Prostate gland (tissue), 2 donors: ENCODE data around the gene TNNI3K. TPM values are rescaled to one million over a fixed set of nuclear protein-coding genes. Genes with fewer than 3 reads are reported as not detected.

Experiments
- DNase-seq: peaks from one replicate; pipeline ENCODE4 v3.0.0-alpha.2; 2019; ENCODE audit warnings: low spot score
- H3K27ac ChIP-seq, 2 donors: fragments of 200-600 bp; sonication (generic); 2 replicates each; pipeline ENCODE4 v1.5.1; 2017 to 2019
- H3K27me3 ChIP-seq: fragments of 200-600 bp; sonication (generic); replicated peaks from 2 replicates; pipeline ENCODE4 v1.5.1; 2019; ENCODE audit not compliant: insufficient read depth
- H3K36me3 ChIP-seq, 2 donors: fragments of 200-600 bp; sonication (generic); 1 replicate in 1 of 2; 2 replicates in 1 of 2; pipeline versions ENCODE4 v1.5.1 to v1.8.1; 2017 to 2019
- H3K4me1 ChIP-seq: fragments of 200-600 bp; sonication (generic); replicated peaks from 2 replicates; pipeline ENCODE4 v1.5.1; 2019
- H3K4me3 ChIP-seq, 2 donors: fragments of 200-600 bp; sonication (generic); 2 replicates each; pipeline ENCODE4 v1.5.1; 2017 to 2019
- H3K9me3 ChIP-seq: fragments of 200-600 bp; sonication (generic); 2 replicates; pipeline ENCODE4 v1.5.1; 2017
- CTCF ChIP-seq, 4 experiments: fragments of 200-600 bp in 2 of 4; fragments of 450-650 bp in 2 of 4; sonication (generic) in 2 of 4; IDR thresholded peaks; 1 replicate in 3 of 4; 2 replicates in 1 of 4; pipeline ENCODE4 v1.5.1; 2016 to 2019; ENCODE audit warnings: antibody characterized with exemption in 4 of 4, mild to moderate bottlenecking in 2 of 4, moderate library complexity in 2 of 4
- POLR2A ChIP-seq: fragments of 450-650 bp; IDR thresholded peaks from one replicate; pipeline ENCODE4 v1.6.1; 2016; ENCODE audit warnings: antibody characterized with exemption, mild to moderate bottlenecking
- POLR2AphosphoS5 ChIP-seq: sonication (generic); formaldehyde crosslinking; IDR thresholded peaks from one replicate; pipeline ENCODE4 v1.6.1; 2017; ENCODE audit warnings: antibody characterized with exemption
- WGBS: methylation state at CpG from one replicate; pipeline ENCODE4 v1.1.5; 2018; 5-methylcytosine and 5-hydroxymethylcytosine counted together
- intact Hi-C: fragments of 100-400 bp; cut with DNase I; formaldehyde crosslinking; loops from one replicate; pipeline ENCODE4 v1.14.2; 2022
- total RNA-seq, 2 donors: library from RNA; depleted of rRNA; stranded (reverse); fragments of >200 nt; gene quantifications; one replicate each; pipeline ENCODE4 v1.1.0, GENCODE V29; 2016

TNNI3K gene
- total RNA-seq, 2 donors from 2014 or later, result not detected

- Histone ChIP-seq H3K4me1 (no peaks in the 10 kb centered on the region), H3K9me3 (no peaks in the 10 kb centered on the region), H3K4me3 (no peak overlapping the region), H3K27ac (no peak overlapping the region), H3K27me3 (no peaks in the 10 kb centered on the region), H3K36me3 (no peaks in the 10 kb centered on the region)
- TF ChIP-seq CTCF (IDR thresholded peaks at IDR 0.05) (no peak), POLR2AphosphoS5 (no peak)
- intact Hi-C loops, result no loop called here
- WGBS, result 21% methylated on average over 7 of the region's 7 CpGs
- DNase-seq, result no peak
Observed at GRCh38 chr1:74426208-74426937, 191.2 kb downstream of the TNNI3K start.

- no peak for TF ChIP-seq POLR2A
- TF ChIP-seq POLR2AphosphoS5, result no peak
- no peak for TF ChIP-seq CTCF (IDR thresholded peaks at IDR 0.05)
- no peaks in the 10 kb centered on the region for H3K36me3 ChIP-seq
- H3K27me3 ChIP-seq, result no peaks in the 10 kb centered on the region
- no peak overlapping the region for H3K27ac ChIP-seq
- DNase-seq, result no peak
- no peaks in the 10 kb centered on the region for H3K9me3 ChIP-seq
- intact Hi-C loops, result no loop called here
- WGBS, result 47% methylated on average over 1 of the region's 1 CpG
- H3K4me1 ChIP-seq, result no peaks in the 10 kb centered on the region
- H3K4me3 ChIP-seq, result no peak overlapping the region
Observed at GRCh38 chr1:74427681-74428080, 192.5 kb downstream of the TNNI3K start.

GRCh38 chr1:74429580-74429979, 194.4 kb downstream of the TNNI3K start:
- WGBS, result 73% methylated on average over 3 of the region's 3 CpGs
- H3K4me1 ChIP-seq, result no peaks in the 10 kb centered on the region

GRCh38 chr1:74430342-74430934, 195.3 kb downstream of the TNNI3K start:
- intact Hi-C loops, result no loop called here
- H3K27me3 ChIP-seq, result no peaks in the 10 kb centered on the region
- H3K4me3 ChIP-seq, result no peak overlapping the region
- TF ChIP-seq POLR2A (no peak), POLR2AphosphoS5 (no peak), CTCF (IDR thresholded peaks at IDR 0.05) (no peak)
- 64% methylated on average over 4 of the region's 4 CpGs for WGBS
- DNase-seq, result no peak
- no peaks in the 10 kb centered on the region for H3K9me3 ChIP-seq
- no peak overlapping the region for H3K27ac ChIP-seq
- H3K36me3 ChIP-seq, result no peaks in the 10 kb centered on the region
- no peaks in the 10 kb centered on the region for H3K4me1 ChIP-seq

More at GRCh38 chr1:74429580-74429979, 194.4 kb downstream of the TNNI3K start:
- TF ChIP-seq POLR2AphosphoS5 (no peak), POLR2A (no peak), CTCF (IDR thresholded peaks at IDR 0.05) (no peak)
- no peak overlapping the region for H3K4me3 ChIP-seq
- H3K27ac ChIP-seq, result no peak overlapping the region
- no peaks in the 10 kb centered on the region for H3K36me3 ChIP-seq
- DNase-seq, result no peak
- no peaks in the 10 kb centered on the region for H3K27me3 ChIP-seq
- no peaks in the 10 kb centered on the region for H3K9me3 ChIP-seq
- intact Hi-C loops, result no loop called here

- WGBS, result 30% methylated on average over 4 of the region's 4 CpGs
- DNase-seq, result no peak
- no peaks in the 10 kb centered on the region for H3K27me3 ChIP-seq
- no peak for TF ChIP-seq CTCF (IDR thresholded peaks at IDR 0.05)
- no peak for TF ChIP-seq POLR2A
- TF ChIP-seq POLR2AphosphoS5, result no peak
- H3K4me1 ChIP-seq, result no peaks in the 10 kb centered on the region
- intact Hi-C loops, result no loop called here
- H3K36me3 ChIP-seq, result no peaks in the 10 kb centered on the region
- H3K27ac ChIP-seq, result no peak overlapping the region
- no peaks in the 10 kb centered on the region for H3K9me3 ChIP-seq
- H3K4me3 ChIP-seq, result no peak overlapping the region
Observed at GRCh38 chr1:74431531-74431930, 196.3 kb downstream of the TNNI3K start.
